HEK293 (cell line): ENCODE data around the gene ZNF648.
A peak's percentile ranks its signal among the peaks of the same experiment; 100 is the strongest.

Experiments
- ZNF266 ChIP-seq: fragments of 450-650 bp; formaldehyde crosslinking; IDR thresholded peaks from 2 replicates; pipeline ENCODE4 v1.5.1; 2016; ENCODE audit warnings: missing biosample characterization, missing genetic modification characterization, low read depth
- ZNF366 ChIP-seq: fragments of 450-650 bp; formaldehyde crosslinking; conservative IDR thresholded peaks from 2 replicates; pipeline ENCODE4 v1.5.1; 2016; ENCODE audit warnings: missing biosample characterization, missing genetic modification characterization
- TF ChIP-seq, protein P1 (sequence below): fragments of 450-650 bp; formaldehyde crosslinking; IDR thresholded peaks from 2 replicates; pipeline ENCODE4 v1.5.1; 2016; ENCODE audit warnings: missing biosample characterization, missing genetic modification characterization

DNA sequence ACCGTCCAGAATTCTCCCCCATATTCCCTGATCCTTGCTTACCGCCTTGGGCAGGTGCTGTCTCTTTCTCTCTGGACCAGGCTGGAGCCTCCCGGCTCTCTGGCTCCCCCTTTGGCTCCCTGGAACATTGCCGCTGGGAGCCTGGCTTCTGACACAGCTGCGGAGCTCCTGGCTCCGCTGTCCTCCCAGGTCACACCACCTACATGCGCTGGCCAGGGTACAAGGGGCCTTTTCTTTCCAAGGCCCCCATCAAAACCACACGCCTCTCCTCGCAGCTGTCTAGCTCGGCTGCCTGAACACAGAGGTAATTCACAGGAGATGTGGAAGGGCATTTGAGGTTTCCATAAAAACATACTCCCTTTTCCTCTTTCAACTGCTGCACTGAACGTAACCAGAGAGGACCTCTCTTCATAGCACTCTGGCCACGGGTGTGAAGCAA is 7.5 kb upstream of the ZNF648 start:
- TF ChIP-seq, protein P1, sequence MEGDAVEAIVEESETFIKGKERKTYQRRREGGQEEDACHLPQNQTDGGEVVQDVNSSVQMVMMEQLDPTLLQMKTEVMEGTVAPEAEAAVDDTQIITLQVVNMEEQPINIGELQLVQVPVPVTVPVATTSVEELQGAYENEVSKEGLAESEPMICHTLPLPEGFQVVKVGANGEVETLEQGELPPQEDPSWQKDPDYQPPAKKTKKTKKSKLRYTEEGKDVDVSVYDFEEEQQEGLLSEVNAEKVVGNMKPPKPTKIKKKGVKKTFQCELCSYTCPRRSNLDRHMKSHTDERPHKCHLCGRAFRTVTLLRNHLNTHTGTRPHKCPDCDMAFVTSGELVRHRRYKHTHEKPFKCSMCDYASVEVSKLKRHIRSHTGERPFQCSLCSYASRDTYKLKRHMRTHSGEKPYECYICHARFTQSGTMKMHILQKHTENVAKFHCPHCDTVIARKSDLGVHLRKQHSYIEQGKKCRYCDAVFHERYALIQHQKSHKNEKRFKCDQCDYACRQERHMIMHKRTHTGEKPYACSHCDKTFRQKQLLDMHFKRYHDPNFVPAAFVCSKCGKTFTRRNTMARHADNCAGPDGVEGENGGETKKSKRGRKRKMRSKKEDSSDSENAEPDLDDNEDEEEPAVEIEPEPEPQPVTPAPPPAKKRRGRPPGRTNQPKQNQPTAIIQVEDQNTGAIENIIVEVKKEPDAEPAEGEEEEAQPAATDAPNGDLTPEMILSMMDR (tag by site-specific recombination), result peak; percentile 38; the same call in 1 of the 2 replicates
- TF ChIP-seq ZNF266 (tag by site-specific recombination) (no peak), ZNF366 (tag by site-specific recombination) (no peak)
